Gastroesophageal sphincter (tissue), 4 donors: ENCODE measurements around the gene HAUS7. TPM values are rescaled to one million over a fixed set of nuclear protein-coding genes. Genes with fewer than 3 reads are reported as not detected.
A peak's percentile ranks its signal among the peaks of the same experiment; 100 is the strongest.

Source experiments
- ATAC-seq: fragments of 150-250 bp; one replicate; pipeline ENCODE4 v1.9.1; 2016; ENCODE audit warnings: mild to moderate bottlenecking, moderate library complexity
- H3K27ac ChIP-seq, 4 donors: fragments of 200-600 bp; sonication (generic) in 3 of 4; 1 replicate in 3 of 4; 2 replicates in 1 of 4; pipeline ENCODE4 v1.5.1; 2016 to 2019
- H3K27me3 ChIP-seq: fragments of 200-600 bp; sonication (generic); one replicate; pipeline ENCODE4 v1.5.1; 2019
- H3K36me3 ChIP-seq, 2 donors: fragments of 200-600 bp; sonication (generic); one replicate each; pipeline ENCODE4 v1.5.1; 2019; ENCODE audit warnings: control low read depth in 1 of 2
- H3K4me1 ChIP-seq, 3 donors: fragments of 200-600 bp; sonication (generic); 1 replicate in 2 of 3; 2 replicates in 1 of 3; pipeline ENCODE4 v1.5.1; 2016 to 2019; ENCODE audit warnings: control low read depth in 2 of 3
- H3K4me3 ChIP-seq, 2 donors: fragments of 200-600 bp; sonication (generic); one replicate each; pipeline ENCODE4 v1.5.1; 2019; ENCODE audit warnings: mild to moderate bottlenecking in 1 of 2, moderate library complexity in 1 of 2
- H3K9me3 ChIP-seq, 3 donors: fragments of 200-600 bp; sonication (generic); one replicate each; pipeline ENCODE4 v1.5.1; 2017 to 2019; ENCODE audit warnings: control low read depth in 2 of 3
- CTCF ChIP-seq, 4 experiments: fragments of 200-600 bp in 2 of 4; fragments of 450-650 bp in 2 of 4; sonication (generic) in 1 of 4; IDR thresholded peaks; one replicate each; pipeline ENCODE4 v1.5.1; 2017 to 2019; ENCODE audit warnings: antibody characterized with exemption in 4 of 4, mild to moderate bottlenecking in 2 of 4, moderate library complexity in 2 of 4
- EP300 ChIP-seq: sonication (generic); formaldehyde crosslinking; IDR thresholded peaks from one replicate; pipeline ENCODE4 v1.6.1; 2017; ENCODE audit warnings: antibody characterized with exemption, mild to moderate bottlenecking
- POLR2A ChIP-seq, 2 donors: fragments of 450-650 bp; IDR thresholded peaks; one replicate each; pipeline ENCODE4 v1.6.1; 2017; ENCODE audit warnings: antibody characterized with exemption in 2 of 2, mild to moderate bottlenecking in 2 of 2, moderate library complexity in 1 of 2
- POLR2AphosphoS5 ChIP-seq: sonication (generic); formaldehyde crosslinking; IDR thresholded peaks from one replicate; pipeline ENCODE4 v1.6.1; 2017; ENCODE audit warnings: antibody characterized with exemption
- WGBS, 2 donors: methylation state at CpG; one replicate each; pipeline ENCODE4 v1.1.5; 2018; ENCODE audit warnings: low coverage in 1 of 2; 5-methylcytosine and 5-hydroxymethylcytosine counted together
- total RNA-seq, 4 donors: library from RNA; depleted of rRNA; stranded (reverse); fragments of >200 nt; gene quantifications; one replicate each; pipeline ENCODE4 v1.1.0, GENCODE V29; 2016

HAUS7 gene
- total RNA-seq, 4 donors from 2014 or later = 20.2 to 34.0 (median 28.3) TPM

GRCh38 chrX:153495362-153495751 is 25.0 kb upstream of the HAUS7 start:
- ATAC-seq = peak; percentile 45

DNA sequence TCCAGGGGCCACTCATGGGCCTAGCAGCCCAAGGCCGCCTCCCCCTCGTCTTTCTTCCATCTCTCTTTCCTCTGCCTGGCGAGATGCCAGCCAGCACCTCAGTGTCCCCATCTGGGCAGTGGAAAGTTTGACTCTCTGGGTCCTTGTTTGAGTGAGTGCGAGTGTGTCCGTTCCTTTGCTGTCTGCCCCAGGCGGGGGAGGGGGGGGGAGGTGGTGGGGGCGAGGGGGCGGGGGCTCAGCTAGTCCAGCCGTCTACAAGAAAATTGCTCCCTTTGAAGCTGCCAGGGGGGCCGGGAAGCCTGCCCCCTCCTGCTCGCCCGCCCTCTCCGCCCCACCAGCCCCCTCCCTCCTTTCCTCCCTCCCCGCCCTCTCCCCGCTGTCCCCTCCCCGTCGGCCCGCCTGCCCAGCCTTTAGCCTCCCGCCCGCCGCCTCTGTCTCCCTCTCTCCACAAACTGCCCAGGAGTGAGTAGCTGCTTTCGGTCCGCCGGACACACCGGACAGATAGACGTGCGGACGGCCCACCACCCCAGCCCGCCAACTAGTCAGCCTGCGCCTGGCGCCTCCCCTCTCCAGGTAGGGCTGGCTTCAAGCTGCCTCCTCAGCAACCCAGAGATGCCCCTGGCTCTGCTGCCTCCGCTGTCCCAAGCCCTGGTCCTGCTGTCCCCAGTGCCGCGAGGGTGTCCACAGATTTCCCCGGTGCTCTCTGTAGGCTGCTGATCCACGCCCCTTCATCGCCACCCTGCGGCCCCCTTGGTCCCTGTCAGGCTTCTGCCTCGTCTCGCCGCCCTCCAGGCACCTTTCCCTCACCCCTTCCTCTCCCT is 24.4 kb upstream of the HAUS7 start, which contains the start of gene BGN:
Gene BGN, plus strand, starts transcription at position 440 of the 821 bp plus-strand sequence. CDS start 9,652 bp downstream, outside the sequence.
- TF ChIP-seq EP300 = no peak
- TF ChIP-seq CTCF (IDR thresholded peaks at IDR 0.05) = peak in 2 of 4 experiments; percentile 31 to 48
- TF ChIP-seq POLR2AphosphoS5 = no peak
- Histone ChIP-seq H3K9me3 (no peaks in the 10 kb centered on the region), H3K27ac (peak within 1 kb of the TSS in 3 of 4 donors; percentile 45 to 68 (median 67)), H3K27me3 (peaks cover 9% of the 10 kb centered on the region), H3K36me3 (no peaks in the 10 kb centered on the region), H3K4me3 (peak within 1 kb of the TSS; percentile 10 to 38), H3K4me1 (peaks cover 0 to 27% (median 0%) of the 10 kb centered on the region in 3 donors)
- 6 to 33% methylated on average over 1 to 8 of the region's 41 CpGs for WGBS, 2 donors
- peak; percentile 16 for ATAC-seq

More at GRCh38 chrX:153495362-153495751, 25.0 kb upstream of the HAUS7 start:
- TF ChIP-seq EP300 = no peak
- no peak for TF ChIP-seq POLR2A (IDR thresholded peaks at IDR 0.05)
- TF ChIP-seq POLR2AphosphoS5 = no peak
- no peak for TF ChIP-seq CTCF (IDR thresholded peaks at IDR 0.05)
- Histone ChIP-seq H3K4me3 (peak overlapping the region; percentile 10 to 38), H3K4me1 (peaks cover 0 to 33% (median 0%) of the 10 kb centered on the region in 3 donors), H3K27ac (peak overlapping the region in 3 of 4 donors; percentile 45 to 68 (median 67)), H3K36me3 (no peaks in the 10 kb centered on the region), H3K9me3 (no peaks in the 10 kb centered on the region), H3K27me3 (peaks cover 9% of the 10 kb centered on the region)
- 4 to 90% methylated on average over 2 to 4 of the region's 17 CpGs for WGBS, 2 donors

GRCh38 chrX:153494061-153494460 is 23.7 kb upstream of the HAUS7 start:
- TF ChIP-seq EP300 = no peak
- Histone ChIP-seq H3K9me3 (no peaks in the 10 kb centered on the region), H3K27me3 (peaks cover 9% of the 10 kb centered on the region), H3K4me3 (no peak overlapping the region), H3K4me1 (peaks cover 0 to 21% (median 0%) of the 10 kb centered on the region in 3 donors), H3K36me3 (no peaks in the 10 kb centered on the region), H3K27ac (peak overlapping the region in 3 of 4 donors; percentile 45 to 68 (median 67))
- no CpG with 5 or more reads among the region's 12 CpGs for WGBS, 2 donors
- peak; percentile 11 for ATAC-seq

DNA sequence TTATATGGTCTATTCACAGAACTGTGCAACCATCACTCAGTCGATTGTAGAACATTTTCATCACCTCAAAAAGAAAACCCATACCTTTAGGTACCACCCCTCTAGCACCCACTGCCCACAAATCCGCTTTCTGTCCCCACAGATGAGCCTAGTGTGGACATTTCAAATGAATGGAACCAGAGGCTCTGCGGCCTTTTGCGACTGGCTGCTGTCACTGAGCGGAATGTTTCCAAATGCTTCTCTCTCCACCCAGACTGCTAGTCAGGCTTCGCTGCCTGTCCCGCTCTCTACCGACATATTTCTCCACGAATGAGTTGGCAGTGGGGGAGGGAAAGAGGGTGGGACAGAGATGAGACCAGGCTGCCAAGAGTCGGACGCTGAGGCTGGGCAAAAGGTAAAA is 22.7 kb upstream of the HAUS7 start:
- TF ChIP-seq EP300 = no peak
- TF ChIP-seq CTCF (IDR thresholded peaks at IDR 0.05) = no peak
- no peak for TF ChIP-seq POLR2AphosphoS5
- no peak for TF ChIP-seq POLR2A (IDR thresholded peaks at IDR 0.05)
- H3K27ac ChIP-seq = no peak overlapping the region
- no peaks in the 10 kb centered on the region for H3K9me3 ChIP-seq

DNA sequence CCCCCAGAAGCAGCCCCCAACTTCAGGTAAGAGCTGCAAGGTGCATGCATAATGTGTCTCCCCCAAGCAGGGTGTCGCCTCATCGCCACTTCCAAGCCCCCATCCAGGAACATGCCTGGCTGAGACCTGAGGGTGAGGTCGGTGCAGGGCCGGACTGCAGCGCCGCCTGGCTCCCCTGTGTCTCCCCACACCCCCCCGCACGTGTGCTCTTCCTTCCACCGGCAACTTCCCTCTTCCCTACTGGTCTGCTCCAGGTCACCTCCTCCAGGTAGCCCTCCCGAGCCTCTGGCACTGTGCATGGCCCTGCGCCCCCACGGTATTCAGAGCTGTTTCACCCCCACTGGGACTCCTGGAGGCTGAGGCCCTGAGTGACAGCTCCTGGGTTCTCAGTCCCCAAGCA is 22.2 kb upstream of the HAUS7 start:
- Histone ChIP-seq H3K27ac (no peak overlapping the region), H3K4me3 (no peak overlapping the region), H3K9me3 (no peaks in the 10 kb centered on the region), H3K27me3 (peaks cover 9% of the 10 kb centered on the region), H3K36me3 (no peaks in the 10 kb centered on the region), H3K4me1 (peaks cover 0 to 34% (median 5%) of the 10 kb centered on the region in 3 donors)
- WGBS, 2 donors = 79% methylated on average over 5 of the region's 12 CpGs; no CpG with 5 or more reads in 1 of the 2 donors
- TF ChIP-seq CTCF (IDR thresholded peaks at IDR 0.05) (no peak), EP300 (no peak), POLR2AphosphoS5 (no peak), POLR2A (IDR thresholded peaks at IDR 0.05) (no peak)
- ATAC-seq = no peak

More for the DNA sequence above, 22.7 kb upstream of the HAUS7 start:
- Histone ChIP-seq H3K4me1 (peaks cover 0 to 30% (median 5%) of the 10 kb centered on the region in 3 donors), H3K36me3 (no peaks in the 10 kb centered on the region), H3K4me3 (no peak overlapping the region), H3K27me3 (peaks cover 9% of the 10 kb centered on the region)
- WGBS, 2 donors = 81% methylated on average over 7 of the region's 11 CpGs; no CpG with 5 or more reads in 1 of the 2 donors
- ATAC-seq = no peak
